GM21390 (cell line): ENCODE measurements around the gene ZNF587B.
"Not testable (repeated sequence)": the region's sequence is repeated elsewhere in the genome, so short reads cannot be mapped to it uniquely, and the experiment has no call there.

Experiments
- ATAC-seq: cut with Tn5 transposase; IDR thresholded peaks from one replicate; pipeline ENCODE4 v1.9.1; 2021; ENCODE audit not compliant: unreplicated experiment

ZNF587B gene

GRCh38 chr19:57830071-57830602 lies at the start of gene ZNF587B:
Gene ZNF587B (plus strand): TSS chr19:57830299. CDS start chr19:57830529, 230 bp downstream.
- ATAC-seq: no peak

- no peak for ATAC-seq
These were observed 43.8 kb upstream of the ZNF587B start for GRCh38 chr19:57786286-57786685.

GRCh38 chr19:57786906-57787305 lies 43.2 kb upstream of the ZNF587B start:
- no peak for ATAC-seq

GRCh38 chr19:57788114-57788692 lies 41.9 kb upstream of the ZNF587B start:
- no peak for ATAC-seq

- no peak for ATAC-seq
These were observed 40.8 kb upstream of the ZNF587B start for GRCh38 chr19:57789288-57789687.

- not testable (repeated sequence) for ATAC-seq
These were observed 33.5 kb upstream of the ZNF587B start for GRCh38 chr19:57796580-57796979.

GRCh38 chr19:57800696-57801095 lies 29.4 kb upstream of the ZNF587B start:
- no peak for ATAC-seq

GRCh38 chr19:57802269-57802668 lies 27.8 kb upstream of the ZNF587B start:
- no peak for ATAC-seq

GRCh38 chr19:57803265-57803593 lies 26.9 kb upstream of the ZNF587B start:
- no peak for ATAC-seq

GRCh38 chr19:57803594-57804325 lies 26.3 kb upstream of the ZNF587B start:
- ATAC-seq: no peak

GRCh38 chr19:57807541-57807940 lies 22.6 kb upstream of the ZNF587B start:
- ATAC-seq: no peak

GRCh38 chr19:57810410-57811295 lies 19.4 kb upstream of the ZNF587B start:
- ATAC-seq: not testable (repeated sequence)

- ATAC-seq: peak; percentile 51
These were observed 17.9 kb upstream of the ZNF587B start for GRCh38 chr19:57812226-57812625.

GRCh38 chr19:57812975-57813820 lies 16.9 kb upstream of the ZNF587B start:
- not testable (repeated sequence) for ATAC-seq

GRCh38 chr19:57813919-57814504 lies 16.1 kb upstream of the ZNF587B start:
- ATAC-seq: no peak

GRCh38 chr19:57814505-57815246 lies 15.4 kb upstream of the ZNF587B start, which contains the start of gene ZNF552:
Gene ZNF552 (minus strand): TSS chr19:57814913. CDS start chr19:57814743, 170 bp downstream.
- peak; percentile 68 for ATAC-seq

GRCh38 chr19:57815247-57816075 lies 14.6 kb upstream of the ZNF587B start:
- ATAC-seq: no peak

- no peak for ATAC-seq
These were observed 13.4 kb upstream of the ZNF587B start for GRCh38 chr19:57816652-57817051.

GRCh38 chr19:57817976-57818375 lies 12.1 kb upstream of the ZNF587B start:
- ATAC-seq: no peak
